Muscle layer of duodenum (tissue), 2 donors: ENCODE data around the gene TRIP10.

Source experiments
- H3K27ac ChIP-seq: one replicate; pipeline ENCODE4 v1.7.0; 2013; ENCODE audit warnings: mild to moderate bottlenecking, low read length
- H3K27me3 ChIP-seq: one replicate; pipeline ENCODE4 v1.7.0; 2013; ENCODE audit warnings: low read depth, mild to moderate bottlenecking, control low read depth, low read length
- H3K36me3 ChIP-seq, 2 donors: one replicate each; pipeline ENCODE4 v1.7.0; 2013; ENCODE audit warnings: low read length in 2 of 2, control low read depth in 1 of 2, mild to moderate bottlenecking in 1 of 2; ENCODE audit not compliant: insufficient read depth in 2 of 2, control insufficient read depth in 1 of 2
- H3K4me1 ChIP-seq, 2 donors: one replicate each; pipeline ENCODE4 v1.7.0; 2013; ENCODE audit warnings: low read length in 2 of 2, mild to moderate bottlenecking in 2 of 2, control low read depth in 1 of 2, moderate library complexity in 1 of 2; ENCODE audit not compliant: insufficient read depth in 2 of 2, control insufficient read depth in 1 of 2
- H3K4me3 ChIP-seq, 2 donors: one replicate each; pipeline ENCODE4 v1.7.0; 2013; ENCODE audit warnings: low read length in 2 of 2, low read depth in 1 of 2, mild to moderate bottlenecking in 1 of 2
- H3K9me3 ChIP-seq, 2 donors: one replicate each; pipeline ENCODE4 v1.7.0; 2013; ENCODE audit warnings: low read length in 2 of 2, control low read depth in 1 of 2, mild to moderate bottlenecking in 1 of 2; ENCODE audit not compliant: control insufficient read depth in 1 of 2
- donor health status: healthy.

Gene TRIP10

DNA sequence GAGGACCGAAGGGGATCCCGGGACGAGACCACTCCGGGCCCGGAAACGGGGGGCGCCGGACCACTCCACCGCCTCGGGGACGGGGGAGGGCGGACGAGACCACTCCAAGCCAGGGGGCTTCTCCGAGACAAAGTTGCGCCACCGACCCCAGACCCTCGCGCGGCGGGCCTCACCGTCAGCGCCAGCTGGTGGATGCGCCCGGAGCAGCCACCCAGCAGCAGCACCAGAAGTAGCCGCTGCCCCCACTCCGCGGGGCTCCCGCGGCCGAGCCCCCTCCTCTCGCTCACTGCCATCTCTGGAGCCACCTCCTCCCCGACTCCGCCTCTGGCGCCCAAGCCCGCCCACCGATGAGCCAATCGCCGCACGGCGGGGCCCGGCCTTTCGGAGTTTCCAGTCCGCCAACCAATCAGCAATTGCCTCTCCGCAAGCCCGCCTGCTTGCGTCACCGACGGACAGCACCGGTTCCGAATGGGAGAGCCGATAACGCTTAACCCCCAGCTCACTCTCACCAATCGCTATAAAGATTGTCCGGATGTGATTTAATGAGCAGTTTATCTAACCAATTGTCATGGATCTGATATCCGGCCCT lies 2.1 kb upstream of the TRIP10 start, which contains the start of gene GPR108:
Gene GPR108, minus strand, starts transcription at position 297 of the 589 bp plus-strand sequence. Its CDS starts 4 bp downstream, at position 293.
- H3K27ac ChIP-seq, result peak within 1 kb of the TSS; percentile 91
- H3K36me3 ChIP-seq, result peaks cover 6 to 17% of the 10 kb centered on the region in 2 donors
- no peaks in the 10 kb centered on the region for H3K9me3 ChIP-seq
- H3K4me1 ChIP-seq, result peaks cover 15 to 41% of the 10 kb centered on the region in 2 donors
- H3K4me3 ChIP-seq, result peak within 1 kb of the TSS; percentile 91 to 93
- H3K27me3 ChIP-seq, result no peaks in the 10 kb centered on the region

DNA sequence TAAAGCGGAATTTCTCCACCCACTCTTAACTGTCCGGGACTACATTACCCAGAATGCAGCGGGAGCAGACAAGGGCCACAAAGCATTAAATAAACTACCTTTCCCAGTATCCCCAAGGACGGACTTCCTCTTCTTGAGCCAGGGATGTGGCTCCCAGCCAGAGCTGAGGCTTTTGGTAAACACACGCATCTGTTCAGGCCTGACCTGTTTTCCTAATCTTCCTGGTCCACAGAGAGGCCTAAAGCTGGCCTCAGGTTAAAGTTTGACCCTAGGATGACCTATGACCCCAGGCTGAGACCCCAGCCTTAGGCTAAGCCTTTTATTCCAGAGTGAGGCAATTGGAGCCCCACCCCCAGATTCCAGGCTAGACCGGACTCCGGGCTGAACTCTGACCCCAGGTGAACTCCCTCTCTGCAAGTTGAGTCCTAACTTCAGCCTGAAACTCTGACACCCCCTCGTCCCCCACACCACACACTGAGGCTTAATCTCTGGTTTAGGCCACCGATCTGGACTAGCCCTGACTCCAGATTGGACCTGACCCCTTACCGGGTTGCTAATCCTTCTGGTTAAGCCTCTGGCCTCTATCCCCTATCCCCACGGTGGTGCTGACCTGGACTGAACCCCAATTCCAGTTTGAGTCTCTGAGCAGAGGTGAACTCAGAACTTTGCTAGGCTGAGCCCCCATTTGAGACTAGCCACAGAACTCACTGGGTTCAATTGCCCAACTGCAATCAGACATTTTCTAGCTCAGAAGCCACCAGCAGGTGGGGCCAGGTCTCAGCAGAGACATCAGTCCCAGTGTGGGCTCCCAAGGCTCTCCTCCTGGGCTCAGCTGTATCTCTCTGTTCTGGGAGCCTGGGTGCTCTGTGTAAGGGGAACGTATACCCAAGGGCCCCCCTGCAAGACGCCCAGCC lies 1.4 kb upstream of the TRIP10 start:
- peak overlapping the region; percentile 59 to 93 for H3K4me3 ChIP-seq
- H3K4me1 ChIP-seq, result peaks cover 15 to 42% of the 10 kb centered on the region in 2 donors
- H3K36me3 ChIP-seq, result peaks cover 5 to 13% of the 10 kb centered on the region in 2 donors
- no peaks in the 10 kb centered on the region for H3K9me3 ChIP-seq
- H3K27ac ChIP-seq, result peak overlapping the region; percentile 91
- no peaks in the 10 kb centered on the region for H3K27me3 ChIP-seq

DNA sequence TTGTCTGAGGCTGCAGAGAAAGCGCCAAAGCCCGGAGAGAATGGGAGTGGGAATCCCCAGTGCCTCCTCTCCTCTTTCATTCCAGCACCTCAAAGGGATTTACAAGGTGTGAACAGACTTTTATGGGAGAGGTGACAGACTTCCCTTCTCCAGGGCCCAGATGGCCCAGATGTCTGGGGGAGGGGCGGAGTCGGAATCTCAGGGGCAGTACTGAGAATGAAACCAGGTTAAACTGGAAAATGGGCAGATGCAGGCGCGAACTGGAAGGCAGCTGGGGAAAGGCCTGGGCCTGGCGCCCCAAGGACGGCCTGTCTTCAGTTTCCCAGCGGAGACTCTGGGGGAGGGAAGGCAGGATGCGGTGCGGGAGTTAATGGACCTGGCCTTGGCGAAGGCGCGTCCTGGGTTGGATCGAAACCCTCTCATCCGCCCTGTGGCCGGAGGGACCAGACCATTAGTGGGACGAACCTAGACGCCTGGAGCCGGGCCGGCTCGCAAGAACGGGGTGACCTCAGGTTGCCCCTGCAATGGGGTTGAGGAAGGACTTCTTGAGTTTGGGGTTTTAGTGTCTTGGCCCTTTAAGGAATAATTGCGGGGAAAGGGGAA lies 592 bp upstream of the TRIP10 start:
- Histone ChIP-seq H3K9me3 (no peaks in the 10 kb centered on the region), H3K36me3 (peaks cover 11 to 13% of the 10 kb centered on the region in 2 donors), H3K4me1 (peaks cover 15 to 49% of the 10 kb centered on the region in 2 donors), H3K27me3 (no peaks in the 10 kb centered on the region), H3K27ac (peak overlapping the region; percentile 91), H3K4me3 (peak overlapping the region; percentile 59 to 93)

DNA sequence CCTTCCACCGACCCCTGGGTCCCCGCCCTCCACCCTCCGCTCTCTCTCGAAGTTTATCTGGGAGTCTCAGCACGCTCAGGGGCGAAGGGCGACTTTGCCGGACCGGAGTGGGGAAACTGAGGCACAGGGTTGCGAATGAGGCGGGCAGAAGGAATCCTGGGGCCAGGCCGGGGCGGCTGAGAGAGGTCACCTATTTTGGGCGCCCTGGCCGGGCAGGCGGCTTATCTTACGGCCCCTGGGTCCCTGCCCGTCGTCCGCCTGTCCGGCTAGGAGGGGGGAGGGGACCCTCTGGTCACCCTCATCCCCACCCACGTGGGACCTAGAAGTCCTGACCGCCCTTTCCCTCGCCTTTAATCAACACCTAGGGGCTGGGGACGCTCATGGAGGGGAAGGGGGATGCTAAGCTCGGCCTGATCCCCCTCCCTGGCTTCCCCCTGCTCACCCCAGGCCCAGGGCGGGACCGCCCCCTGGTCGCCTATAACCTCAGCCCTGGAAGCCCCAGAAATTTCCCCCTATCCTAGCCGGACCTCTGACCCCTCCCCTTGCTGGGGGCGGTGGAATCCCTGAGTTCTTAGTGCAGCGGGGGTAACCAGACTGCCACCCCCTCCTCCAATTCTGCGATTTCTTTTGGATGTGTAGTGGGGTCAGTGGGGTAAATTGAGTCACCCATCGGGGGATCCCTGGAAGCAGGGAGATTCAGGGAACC lies 556 bp downstream of the TRIP10 start:
- no peaks in the 10 kb centered on the region for H3K9me3 ChIP-seq
- peak overlapping the region; percentile 90 for H3K27ac ChIP-seq
- peak overlapping the region; percentile 84 to 93 for H3K4me3 ChIP-seq
- peaks cover 13% of the 10 kb centered on the region in 2 donors for H3K36me3 ChIP-seq
- H3K4me1 ChIP-seq, result peaks cover 15 to 58% of the 10 kb centered on the region in 2 donors
- H3K27me3 ChIP-seq, result no peaks in the 10 kb centered on the region

DNA sequence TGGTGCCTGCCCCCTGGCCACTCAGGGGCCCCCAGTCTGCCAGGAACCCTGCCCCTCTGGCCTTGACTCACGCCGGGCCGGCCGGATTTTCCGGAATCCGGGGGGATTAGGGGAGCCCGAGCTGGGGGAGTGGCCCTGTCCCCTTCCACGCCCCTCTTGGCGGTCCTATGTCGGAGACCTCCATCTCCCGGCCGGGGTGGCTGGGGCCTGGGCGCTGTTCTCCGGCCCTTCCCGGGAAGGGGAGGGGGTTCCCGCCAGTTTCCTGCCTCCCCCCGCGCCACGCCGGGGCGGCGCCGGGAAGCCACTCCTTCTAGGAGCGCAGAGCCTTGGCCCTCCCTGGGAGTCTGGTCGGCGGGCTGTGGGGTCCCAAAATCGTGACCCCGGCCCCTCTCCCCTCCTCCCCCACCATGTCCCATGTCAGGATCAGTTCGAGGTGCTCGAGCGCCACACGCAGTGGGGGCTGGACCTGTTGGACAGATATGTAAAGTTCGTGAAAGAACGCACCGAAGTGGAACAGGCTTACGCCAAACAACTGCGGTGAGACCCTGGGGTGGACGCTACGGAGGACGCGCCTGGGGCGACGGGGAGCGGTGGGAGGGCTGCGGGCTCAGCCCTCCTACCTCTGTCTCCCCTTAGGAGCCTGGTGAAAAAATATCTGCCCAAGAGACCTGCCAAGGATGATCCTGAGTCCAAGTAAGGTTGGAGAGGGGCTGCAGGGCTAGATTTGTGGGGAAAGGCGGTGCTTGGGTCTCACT lies 1.3 kb downstream of the TRIP10 start:
- peaks cover 13 to 18% of the 10 kb centered on the region in 2 donors for H3K36me3 ChIP-seq
- peaks cover 21 to 57% of the 10 kb centered on the region in 2 donors for H3K4me1 ChIP-seq
- H3K27ac ChIP-seq, result peak overlapping the region; percentile 90
- H3K4me3 ChIP-seq, result peak overlapping the region; percentile 84 to 93
- no peaks in the 10 kb centered on the region for H3K27me3 ChIP-seq
- H3K9me3 ChIP-seq, result no peaks in the 10 kb centered on the region

DNA sequence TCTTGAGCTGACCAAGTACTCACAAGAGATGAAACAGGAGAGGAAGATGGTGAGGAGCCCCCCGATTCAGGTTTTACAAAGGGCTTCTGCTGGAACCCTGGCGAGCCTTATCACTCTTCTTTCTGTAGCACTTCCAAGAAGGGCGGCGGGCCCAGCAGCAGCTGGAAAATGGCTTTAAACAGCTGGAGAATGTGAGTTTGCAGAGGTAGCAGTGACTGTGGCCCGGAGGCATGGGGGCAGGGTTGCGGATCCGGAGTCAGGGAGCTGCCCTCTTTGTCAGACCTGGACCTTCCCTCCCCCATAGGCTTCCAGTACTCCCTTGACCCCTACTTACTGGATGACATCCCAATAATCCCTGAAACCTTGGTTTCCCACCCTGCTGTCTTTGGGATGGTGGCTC lies 3.6 kb downstream of the TRIP10 start:
- H3K4me1 ChIP-seq, result peaks cover 18 to 47% of the 10 kb centered on the region in 2 donors
- H3K9me3 ChIP-seq, result no peaks in the 10 kb centered on the region
- peak overlapping the region in 1 of 2 donors; percentile 40 for H3K4me3 ChIP-seq
- H3K27ac ChIP-seq, result no peak overlapping the region
- peaks cover 29 to 31% of the 10 kb centered on the region in 2 donors for H3K36me3 ChIP-seq
- no peaks in the 10 kb centered on the region for H3K27me3 ChIP-seq

DNA sequence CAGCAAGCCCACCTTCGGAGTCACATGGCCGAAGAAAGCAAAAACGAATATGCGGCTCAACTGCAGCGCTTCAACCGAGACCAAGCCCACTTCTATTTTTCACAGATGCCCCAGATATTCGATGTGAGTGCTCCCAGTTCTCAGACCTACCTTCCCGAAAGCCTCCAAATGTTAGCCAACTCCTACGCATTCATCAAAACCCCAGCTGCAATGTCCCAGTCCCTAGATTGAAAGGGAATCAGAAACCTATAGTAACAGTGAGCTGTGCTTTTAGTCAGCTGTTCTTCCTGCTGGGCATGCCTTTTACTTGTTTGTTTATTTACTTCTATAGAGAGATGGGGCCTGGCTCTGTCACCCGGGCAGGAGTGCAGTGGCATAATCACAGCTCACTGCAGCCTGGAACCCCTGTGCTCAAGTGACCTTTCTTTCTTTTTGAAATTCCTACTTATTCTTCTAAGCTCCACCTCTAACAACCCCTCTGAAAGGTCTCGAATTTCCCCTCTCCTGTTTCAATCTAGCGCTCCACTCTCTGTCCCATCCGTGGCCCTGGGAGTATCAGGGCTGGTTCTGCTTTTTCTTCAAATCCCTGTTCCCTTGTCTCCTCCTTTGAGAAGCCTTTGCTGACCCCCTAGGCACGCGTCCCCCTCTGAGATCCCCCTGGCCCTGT lies 4.4 kb downstream of the TRIP10 start:
- H3K36me3 ChIP-seq, result peaks cover 31 to 37% of the 10 kb centered on the region in 2 donors
- peak overlapping the region in 1 of 2 donors; percentile 40 for H3K4me3 ChIP-seq
- no peaks in the 10 kb centered on the region for H3K27me3 ChIP-seq
- no peaks in the 10 kb centered on the region for H3K9me3 ChIP-seq
- peak overlapping the region; percentile 67 for H3K27ac ChIP-seq
- peaks cover 10 to 39% of the 10 kb centered on the region in 2 donors for H3K4me1 ChIP-seq

DNA sequence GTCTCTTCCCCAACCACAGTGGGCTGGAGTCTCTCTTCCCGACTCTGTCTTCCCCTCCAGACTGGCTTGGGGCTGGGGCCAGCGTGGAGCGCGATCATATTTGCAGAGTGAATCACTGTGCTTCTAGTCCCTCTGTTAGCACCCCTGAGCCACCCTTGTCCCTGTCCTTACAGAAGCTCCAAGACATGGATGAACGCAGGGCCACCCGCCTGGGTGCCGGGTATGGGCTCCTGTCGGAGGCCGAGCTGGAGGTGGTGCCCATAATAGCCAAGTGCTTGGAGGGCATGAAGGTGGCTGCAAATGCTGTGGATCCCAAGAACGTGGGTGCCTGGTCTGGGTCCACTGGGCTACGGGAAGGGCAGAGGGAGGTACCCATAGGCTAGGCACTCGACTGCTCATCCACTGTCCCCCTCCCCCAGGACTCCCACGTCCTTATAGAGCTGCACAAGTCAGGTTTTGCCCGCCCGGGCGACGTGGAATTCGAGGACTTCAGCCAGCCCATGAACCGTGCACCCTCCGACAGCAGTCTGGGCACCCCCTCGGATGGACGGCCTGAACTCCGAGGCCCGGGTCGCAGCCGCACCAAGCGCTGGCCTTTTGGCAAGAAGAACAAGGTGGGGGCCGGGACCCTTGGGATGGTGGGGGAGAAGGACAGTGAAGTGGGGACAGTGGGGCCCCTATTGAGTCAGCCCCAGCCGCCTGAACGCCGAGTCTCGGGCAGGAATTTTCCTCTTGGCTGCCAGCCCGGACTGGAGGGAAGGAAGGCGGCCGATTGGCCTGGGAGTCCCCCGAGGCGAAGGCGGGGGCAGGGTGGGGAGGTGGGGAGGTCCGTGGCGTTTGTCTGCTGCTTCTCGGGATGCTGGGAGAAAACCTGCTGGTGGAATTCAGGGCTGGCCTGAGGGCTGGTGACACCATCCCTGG lies 5.2 kb downstream of the TRIP10 start:
- Histone ChIP-seq H3K4me3 (peak overlapping the region; percentile 13 to 40), H3K36me3 (peaks cover 35 to 43% of the 10 kb centered on the region in 2 donors)

DNA sequence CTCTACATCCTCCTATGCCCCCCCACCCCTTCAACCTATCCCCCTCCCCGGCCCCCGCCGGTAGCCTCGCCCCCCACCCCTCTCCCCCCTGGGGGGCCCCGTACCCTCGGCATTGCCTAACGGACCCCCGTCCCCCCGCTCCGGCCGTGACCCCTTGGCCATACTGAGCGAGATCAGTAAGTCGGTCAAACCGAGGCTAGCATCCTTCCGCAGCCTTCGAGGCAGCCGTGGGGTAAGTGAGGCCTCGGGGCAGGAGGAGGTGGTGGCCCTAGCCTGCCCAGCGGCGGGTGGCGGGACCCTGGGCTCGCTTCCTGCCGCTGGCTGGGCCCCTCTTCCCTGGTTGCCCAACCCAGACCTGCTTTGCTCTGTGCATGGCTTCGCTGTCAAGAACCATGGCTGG lies 6.5 kb downstream of the TRIP10 start:
- Histone ChIP-seq H3K4me3 (no peak overlapping the region), H3K4me1 (peaks cover 6 to 35% of the 10 kb centered on the region in 2 donors), H3K27ac (no peak overlapping the region), H3K9me3 (no peaks in the 10 kb centered on the region), H3K36me3 (peaks cover 35 to 54% of the 10 kb centered on the region in 2 donors), H3K27me3 (no peaks in the 10 kb centered on the region)

More for the DNA sequence above, 5.2 kb downstream of the TRIP10 start:
- Histone ChIP-seq H3K9me3 (no peaks in the 10 kb centered on the region), H3K4me1 (peaks cover 6 to 35% of the 10 kb centered on the region in 2 donors), H3K27me3 (no peaks in the 10 kb centered on the region), H3K27ac (peak overlapping the region; percentile 67)
